ENCODE results near the gene CDH12. TPM values are rescaled to one million over a fixed set of nuclear protein-coding genes. Genes with fewer than 3 reads are reported as not detected.

CDH12 gene
- total and polyA plus RNA-seq, 10 of the 15 experiments (the other 5 are each of a cell fraction or from before 2014, with no cell fraction given) = 0.03 to 0.16 TPM; not detected in 8

- ChIA-PET RAD21 (ENCODE audit: unreplicated experiment) (no interaction called here), POLR2A (no interaction called here), SMC1A (ENCODE audit: uncharacterized antibody, unreplicated experiment) (no interaction called here), CTCF (no interaction called here)
- no peak for ATAC-seq
- intact Hi-C loops (cut with micrococcal nuclease; ENCODE audit: unreplicated experiment) (no loop called here), in situ Hi-C loops (cut with MboI) (no loop called here)
- Histone ChIP-seq H3K4me1 (ENCODE audit: control insufficient read depth, insufficient read depth, low read length) (no peaks in the 10 kb centered on the region), H3K9me3 (replicated peaks; ENCODE audit: control insufficient read depth, insufficient read depth, low read length) (no peaks in the 10 kb centered on the region), H3K4me2 (ENCODE audit: control insufficient read depth, insufficient read depth) (no peak overlapping the region), H4K20me1 (ENCODE audit: control insufficient read depth, insufficient read depth) (no peaks in the 10 kb centered on the region), H3K4me3 (no peak overlapping the region), H3K79me2 (ENCODE audit: control insufficient read depth, insufficient read depth, low read length) (no peaks in the 10 kb centered on the region), H3K27me3 (replicated peaks in 1 of 2; ENCODE audit: control insufficient read depth in 2 of 2, insufficient read depth in 2 of 2, low read length in 1 of 2) (no peaks in the 10 kb centered on the region), H3K27ac (ENCODE audit: control insufficient read depth, insufficient read depth) (no peak overlapping the region), H3K9ac (ENCODE audit: control insufficient read depth, insufficient read depth, low read length) (no peak overlapping the region), H2AFZ (ENCODE audit: control insufficient read depth, low read depth, low read length) (no peak overlapping the region), H3K36me3 (ENCODE audit: control insufficient read depth in 2 of 2, insufficient read depth in 2 of 2, low read length in 1 of 2) (no peaks in the 10 kb centered on the region)
- TF ChIP-seq CREM (IDR thresholded peaks at IDR 0.05; ENCODE audit: low read depth) (no peak), ZNF622 (IDR thresholded peaks at IDR 0.05) (no peak), RELA (IDR thresholded peaks at IDR 0.05; ENCODE audit: borderline replicate concordance, partially characterized antibody) (no peak), CHD1 (IDR thresholded peaks at IDR 0.05; ENCODE audit: low read depth, low read length) (no peak), E2F8 (IDR thresholded peaks at IDR 0.05; ENCODE audit: low read depth, partially characterized antibody) (no peak), USF1 (IDR thresholded peaks at IDR 0.05; ENCODE audit: borderline replicate concordance, extremely low read length, insufficient read depth, low read depth, low read length) (no peak), TARDBP (IDR thresholded peaks at IDR 0.05; ENCODE audit: borderline replicate concordance) (no peak), SIX5 (IDR thresholded peaks at IDR 0.05; ENCODE audit: low read depth, low read length, severe bottlenecking) (no peak), ZZZ3 (IDR thresholded peaks at IDR 0.05; ENCODE audit: control insufficient read depth, insufficient read length, low read depth) (no peak), IRF5 (IDR thresholded peaks at IDR 0.05; ENCODE audit: borderline replicate concordance) (no peak), RB1 (IDR thresholded peaks at IDR 0.05; ENCODE audit: borderline replicate concordance) (no peak), CEBPB (IDR thresholded peaks at IDR 0.05; ENCODE audit: borderline replicate concordance in 1 of 2, low read depth in 2 of 2, low read length in 2 of 2) (no peak), YBX1 (IDR thresholded peaks at IDR 0.05) (no peak)
- WGBS (ENCODE audit: insufficient coverage, insufficient replicate concordance, low lambda C conversion rate, missing lambda C conversion rate) = 10% methylated on average over 8 of the region's 8 CpGs
- no peak for DNase-seq (ENCODE audit: low read depth, low spot score)
- no TSS peak for BruUV-seq (replicated peaks)
- FAIRE-seq = no peak
Observed at GRCh38 chr5:22372376-22372775, 480.8 kb downstream of the CDH12 start.

Measured in GM12878 (cell line).